Astrocyte of the hippocampus (primary cell): ENCODE measurements around the gene ZFR2.
"Not testable (repeated sequence)": the region's sequence is repeated elsewhere in the genome, so short reads cannot be mapped to it uniquely, and the experiment has no call there.

Experiments used
- DNase-seq: peaks from one replicate; pipeline ENCODE4 v3.0.0; 2011; ENCODE audit warnings: low read depth, low spot score

Gene ZFR2

DNA sequence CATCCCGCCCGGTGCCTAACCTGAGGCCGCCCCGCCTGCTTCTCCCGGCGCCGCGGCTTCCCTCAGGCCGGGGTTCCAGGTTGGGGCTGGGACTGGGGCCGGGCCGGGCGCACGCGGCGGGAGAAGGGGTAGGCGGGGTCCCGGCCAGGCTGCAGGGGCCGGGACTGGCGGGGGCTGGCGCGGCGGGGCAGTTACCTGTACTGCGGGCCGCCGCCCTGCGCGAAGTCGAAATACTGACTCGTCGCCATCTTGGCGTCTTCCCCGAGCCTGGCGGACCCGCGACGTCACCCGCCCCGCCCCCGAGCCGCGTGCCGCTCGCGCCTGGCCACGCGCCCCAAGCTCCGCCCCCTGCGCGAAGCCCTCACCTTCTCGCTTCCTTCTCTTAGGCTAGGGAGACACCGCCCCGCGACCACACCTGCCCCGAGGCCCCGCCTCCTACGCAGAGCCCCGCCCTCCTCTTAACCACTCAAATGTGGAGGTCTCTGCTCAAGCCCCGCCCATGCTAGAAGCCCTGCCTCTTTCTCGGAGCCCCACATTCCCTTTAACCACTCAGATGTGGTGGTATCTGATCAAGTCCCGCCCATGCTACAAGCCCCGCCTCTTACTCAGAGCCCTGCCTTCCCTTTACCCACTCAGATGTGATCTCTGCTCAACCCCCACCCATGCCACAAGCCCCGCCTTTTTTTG lies at the start of gene ZFR2:
ZFR2 (minus strand) TSS at position 269 of the 687 bp plus-strand sequence; CDS start at position 248, 21 bp downstream.
- peak; percentile 24 for DNase-seq

GRCh38 chr19:3916033-3916432 lies 47.2 kb upstream of the ZFR2 start:
- no peak for DNase-seq

GRCh38 chr19:3914199-3914598 lies 45.4 kb upstream of the ZFR2 start:
- no peak for DNase-seq

GRCh38 chr19:3910105-3910504 lies 41.3 kb upstream of the ZFR2 start:
- DNase-seq: no peak

DNA sequence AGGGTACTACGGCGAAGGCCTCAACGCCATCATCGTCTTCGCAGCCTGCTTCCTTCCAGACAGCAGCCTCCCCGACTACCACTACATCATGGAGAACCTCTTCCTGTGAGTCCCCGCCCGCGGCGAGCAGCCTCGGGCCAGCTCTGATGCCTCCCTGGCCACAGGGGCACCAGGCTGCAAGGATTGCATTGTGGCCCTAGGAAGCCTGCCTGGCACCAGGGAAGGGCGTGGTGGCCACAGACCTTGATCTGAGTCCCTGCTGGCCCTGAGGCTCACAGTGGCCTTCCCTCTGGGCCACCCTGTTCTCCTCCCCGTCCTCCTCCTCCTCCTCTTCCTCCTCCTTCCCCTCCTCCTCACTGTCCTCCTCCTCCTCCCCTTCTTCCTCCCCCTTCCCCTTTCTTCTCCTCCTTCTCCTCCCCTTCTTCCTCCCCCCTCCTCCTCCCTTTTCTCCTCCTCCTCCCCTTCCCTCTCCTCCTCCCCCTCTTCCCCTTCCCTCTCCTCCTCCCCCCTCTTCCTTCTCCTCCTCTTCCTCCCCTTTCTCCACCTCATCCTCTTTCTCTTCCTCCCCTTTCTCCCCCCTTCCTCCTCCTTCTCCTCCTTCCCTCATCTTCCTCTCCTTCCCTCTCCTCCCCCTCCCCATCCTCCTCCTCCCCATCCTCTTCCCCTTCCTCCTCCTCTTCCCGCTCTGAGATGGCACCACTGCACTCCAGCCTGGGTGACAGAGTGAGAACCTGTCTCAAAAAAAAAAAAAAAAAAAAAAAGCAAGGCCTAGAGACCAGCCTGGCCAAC lies 39.6 kb upstream of the ZFR2 start:
- DNase-seq: no peak

- DNase-seq: no peak
Measured at GRCh38 chr19:3907626-3908265, 38.9 kb upstream of the ZFR2 start.

DNA sequence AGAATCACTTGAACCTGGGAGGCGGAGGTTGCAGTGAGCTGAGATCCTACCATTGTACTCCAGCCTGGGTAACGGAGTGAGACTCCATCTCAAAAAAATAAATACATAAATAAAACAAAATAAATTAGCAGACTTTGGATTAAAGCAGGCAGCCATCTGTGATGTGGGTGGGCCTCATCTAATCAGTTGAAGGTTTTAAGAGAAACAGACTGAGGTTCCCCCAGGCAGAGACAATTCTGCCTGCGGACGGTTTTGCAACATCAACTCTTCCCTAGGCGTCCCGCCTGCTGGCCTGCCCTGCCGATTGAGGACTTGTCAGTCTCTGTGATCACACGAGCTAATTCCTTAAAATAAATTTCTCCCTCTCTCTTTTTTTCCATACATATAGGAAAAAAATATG lies 35.4 kb upstream of the ZFR2 start:
- DNase-seq: no peak

DNA sequence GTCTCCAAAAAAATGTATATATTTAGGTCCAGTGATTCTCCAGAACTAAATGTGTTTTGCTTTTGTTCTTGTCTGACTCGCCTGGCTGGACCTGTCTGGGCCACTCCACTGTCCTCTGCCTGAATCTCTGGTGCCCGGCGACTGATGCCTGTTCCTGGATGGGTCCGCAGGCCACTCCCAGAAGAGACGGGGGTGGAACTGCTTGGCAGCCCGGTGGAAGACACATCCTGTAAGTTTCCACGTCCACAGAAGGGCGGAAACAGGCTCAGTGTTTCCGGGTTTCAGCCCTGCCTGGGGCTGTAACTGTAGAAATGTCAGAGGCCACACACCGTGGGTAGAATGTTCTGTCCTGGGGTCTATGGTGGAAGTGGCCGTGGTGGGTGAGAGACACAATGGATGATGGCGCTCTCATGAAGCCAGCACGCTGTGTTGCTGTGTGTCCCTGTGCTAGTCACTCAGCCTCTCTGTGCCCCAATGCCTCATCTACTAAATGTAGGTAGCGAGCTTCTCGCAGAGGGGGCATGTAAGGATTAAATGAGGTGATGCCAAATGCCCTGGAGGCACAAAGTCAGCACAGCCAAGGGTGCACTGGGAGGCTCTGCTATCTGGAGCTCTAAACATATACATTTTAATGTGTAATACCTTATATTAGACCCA lies 33.6 kb upstream of the ZFR2 start:
- no peak for DNase-seq

DNA sequence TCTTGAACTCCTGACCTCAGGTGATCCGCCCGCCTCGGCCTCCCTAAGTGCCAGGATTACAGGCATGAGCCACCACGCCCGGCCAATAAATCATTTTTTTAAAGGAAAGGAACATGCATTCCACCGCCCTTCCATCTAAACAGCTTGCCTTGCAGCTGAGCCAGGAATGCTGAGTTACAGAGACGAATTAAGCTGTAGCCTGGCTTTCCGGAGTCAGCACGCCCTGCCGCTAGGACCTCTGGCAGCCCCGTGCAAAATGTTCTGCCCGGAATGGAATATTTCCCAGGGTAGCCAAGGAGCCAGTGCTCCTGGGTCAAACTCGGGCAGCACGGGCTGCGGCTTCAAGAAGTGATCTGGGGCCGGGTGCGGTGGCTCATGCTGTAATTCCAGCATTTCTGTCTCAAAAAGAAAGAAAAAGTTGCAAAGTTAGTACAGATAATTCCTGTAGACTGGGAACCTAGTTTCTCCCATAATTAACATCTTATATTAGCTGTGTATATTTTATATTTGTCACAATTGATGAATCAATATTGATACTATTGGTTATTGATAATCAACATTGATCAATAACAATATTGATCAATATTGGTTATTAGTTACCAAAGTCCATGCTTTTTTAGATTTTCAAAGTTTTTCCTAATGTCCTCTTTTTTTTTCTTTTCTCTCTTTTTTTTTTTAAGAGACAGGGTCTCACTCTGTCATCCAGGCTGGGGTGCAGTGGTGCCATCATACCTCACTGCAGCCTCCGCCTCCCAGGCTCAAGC lies 30.9 kb upstream of the ZFR2 start:
- DNase-seq: no peak

- DNase-seq: no peak
Measured at GRCh38 chr19:3898426-3898825, 29.6 kb upstream of the ZFR2 start.

DNA sequence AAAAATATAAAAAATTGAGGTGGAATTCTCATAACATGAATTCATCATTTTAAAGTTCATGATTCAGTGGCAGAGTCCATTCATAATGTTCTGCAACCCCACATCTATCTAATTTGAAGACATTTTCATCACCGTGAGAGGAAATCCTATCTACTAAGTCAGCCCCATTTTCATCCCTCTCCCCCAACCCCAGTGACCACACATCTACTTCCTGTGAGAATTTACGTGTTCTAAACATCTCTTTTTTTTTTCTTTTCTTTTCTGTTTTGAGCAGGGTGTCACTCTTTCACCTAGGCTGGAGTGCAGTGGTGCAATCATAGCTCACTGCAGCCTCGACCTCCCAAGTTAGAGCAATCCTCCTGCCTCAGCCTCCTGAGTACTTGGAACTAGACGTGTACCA lies 29.1 kb upstream of the ZFR2 start:
- no peak for DNase-seq

- no peak for DNase-seq
Measured at GRCh38 chr19:3895788-3896187, 26.9 kb upstream of the ZFR2 start.

DNA sequence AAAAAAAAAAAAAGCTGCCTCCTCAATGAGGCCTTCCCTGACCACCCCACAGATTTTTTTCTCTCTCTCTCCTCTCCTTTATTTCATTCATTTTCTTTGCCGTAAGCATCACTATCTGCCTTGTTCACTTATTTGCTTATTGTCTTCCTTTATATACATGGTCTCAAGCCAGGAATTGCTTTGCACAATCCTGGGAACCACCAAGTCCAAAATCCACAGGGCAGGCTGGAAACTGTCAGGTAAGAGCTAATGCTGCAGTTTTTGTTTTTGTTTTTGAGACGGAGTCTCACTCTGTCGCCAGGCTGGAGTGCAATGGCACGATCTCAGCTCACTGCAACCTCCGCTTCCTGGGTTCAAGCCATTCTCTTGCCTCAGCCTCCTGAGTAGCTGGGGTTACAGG lies 26.1 kb upstream of the ZFR2 start:
- not testable (repeated sequence) for DNase-seq

GRCh38 chr19:3893509-3894179 lies 24.8 kb upstream of the ZFR2 start:
- no peak for DNase-seq

- DNase-seq: no peak
Measured at GRCh38 chr19:3890591-3890990, 21.8 kb upstream of the ZFR2 start.

- DNase-seq: no peak
Measured at GRCh38 chr19:3882041-3882384, 13.2 kb upstream of the ZFR2 start.

DNA sequence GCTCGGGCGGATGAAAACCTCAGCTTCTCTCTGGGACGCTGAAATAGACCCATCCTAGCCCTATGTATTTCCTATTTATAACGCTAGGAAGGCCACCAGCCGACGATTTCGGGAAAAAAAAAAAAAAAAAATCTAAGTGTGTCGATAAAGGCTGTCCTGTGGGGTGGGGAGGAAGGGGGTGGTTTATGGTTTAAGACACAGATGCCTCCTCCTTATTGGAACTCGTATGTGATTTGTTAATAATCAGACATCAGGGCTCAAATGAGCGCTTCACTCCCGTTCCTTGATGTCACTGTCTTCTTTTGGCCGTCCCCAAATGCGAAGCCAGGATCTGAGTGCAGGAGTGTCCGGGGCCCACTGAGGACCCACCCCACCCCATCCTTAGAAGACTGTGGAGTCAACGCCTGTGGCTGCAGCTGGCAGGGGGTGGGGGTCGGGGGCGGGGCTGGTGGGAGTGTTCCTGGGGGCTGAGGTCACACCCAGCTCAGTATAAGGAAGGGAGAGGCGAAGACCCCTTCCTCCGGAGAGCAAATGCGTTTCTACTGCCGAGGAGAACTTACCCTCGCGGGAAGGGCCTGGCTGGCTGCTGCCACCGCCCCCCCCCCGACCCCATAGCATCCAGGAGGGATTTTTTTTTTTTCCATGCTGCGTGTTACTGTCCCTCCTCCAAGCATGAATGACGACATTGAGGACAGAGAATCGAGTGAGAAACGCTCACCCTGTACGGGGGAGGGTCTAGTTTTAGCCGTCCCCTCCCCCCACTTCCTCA lies 12.6 kb upstream of the ZFR2 start:
- DNase-seq: no peak

DNA sequence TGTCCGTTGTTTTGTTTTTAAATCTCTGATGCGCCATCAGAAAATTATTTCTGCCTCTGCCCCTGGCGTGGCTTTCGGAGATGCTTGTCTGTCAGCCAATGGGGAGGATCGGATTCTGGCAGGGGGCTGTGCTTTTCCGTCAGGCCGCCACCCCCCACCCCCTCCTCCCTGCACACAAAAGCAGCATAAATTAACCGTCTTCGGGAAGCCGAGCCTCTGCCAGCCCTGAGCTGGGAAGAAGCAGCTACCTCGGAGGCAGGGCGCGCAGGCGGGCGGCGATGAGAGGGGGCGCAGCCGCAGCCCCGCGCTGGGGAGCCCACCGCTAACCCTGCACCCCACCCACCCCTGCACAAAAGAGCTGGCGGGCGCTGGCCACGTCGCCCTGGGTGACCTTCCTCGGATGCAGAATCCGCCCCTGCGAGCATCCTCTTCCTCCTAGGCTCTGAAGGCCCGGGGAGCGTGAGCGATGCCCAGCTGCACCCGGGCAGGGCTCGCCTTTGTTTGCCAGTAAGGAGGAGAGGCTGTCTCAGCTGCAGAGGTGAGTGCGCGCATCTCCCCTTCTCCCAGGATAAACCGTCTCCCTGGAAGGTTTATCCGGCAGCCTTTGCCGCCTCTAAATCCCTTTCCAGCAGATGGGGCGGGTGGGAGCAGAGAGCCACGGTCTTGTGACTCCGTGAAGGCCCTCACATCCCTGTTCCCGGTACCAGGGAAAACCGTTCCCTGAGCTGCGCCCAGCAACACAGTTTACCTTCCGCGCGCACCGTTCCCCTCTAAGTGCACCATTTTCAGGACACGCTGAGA lies 11.8 kb upstream of the ZFR2 start, which contains the start of gene ATCAY:
ATCAY (plus strand) TSS at position 215 of the 801 bp plus-strand sequence. CDS start 5,083 bp downstream, outside the sequence.
- DNase-seq: peak; percentile 51

DNA sequence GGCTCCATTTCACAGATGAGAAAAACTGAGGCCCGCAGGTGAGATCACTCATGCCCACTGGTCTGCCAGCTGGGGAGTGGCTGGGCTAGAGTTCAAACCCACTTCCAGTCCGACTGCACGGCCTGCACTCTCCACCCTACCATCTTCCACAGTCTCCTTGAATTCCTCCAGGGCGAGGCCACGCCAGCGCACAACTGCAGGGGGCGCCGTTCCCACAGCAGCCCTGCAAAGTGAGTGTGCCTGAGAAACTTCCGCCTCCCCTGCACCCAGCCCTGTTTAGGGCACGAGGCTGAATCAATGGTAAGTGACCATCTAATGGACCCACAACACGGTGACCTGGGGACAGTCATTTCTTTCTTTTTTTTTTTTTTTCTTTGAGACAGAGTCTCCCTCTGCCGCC lies 10.8 kb upstream of the ZFR2 start:
- DNase-seq: no peak
